ENCODE measurements around the gene TBCD. TPM values are rescaled to one million over a fixed set of nuclear protein-coding genes. Genes with fewer than 3 reads are reported as not detected.

TBCD gene
- polyA plus RNA-seq, 5 donors: 87.2 to 119 (median 109) TPM

- DNase-seq: no peak
Measured at GRCh38 chr17:82849076-82849945, 97.4 kb downstream of the TBCD start.

- DNase-seq: no peak
Measured at GRCh38 chr17:82851381-82851780, 99.5 kb downstream of the TBCD start.

GRCh38 chr17:82854226-82854625, 102.4 kb downstream of the TBCD start:
- DNase-seq: no peak

- DNase-seq: no peak
Measured at GRCh38 chr17:82856361-82856760, 104.5 kb downstream of the TBCD start.

GRCh38 chr17:82858376-82859126, 106.7 kb downstream of the TBCD start:
- no peak for DNase-seq

GRCh38 chr17:82859431-82860403, 107.9 kb downstream of the TBCD start:
- DNase-seq: no peak

- DNase-seq: no peak
Measured at GRCh38 chr17:82860606-82861392, 108.9 kb downstream of the TBCD start.

GRCh38 chr17:82861393-82861775, 109.5 kb downstream of the TBCD start:
- DNase-seq: no peak

- no peak for DNase-seq
Measured at GRCh38 chr17:82862191-82862590, 110.3 kb downstream of the TBCD start.

GRCh38 chr17:82862737-82863382, 111.0 kb downstream of the TBCD start:
- DNase-seq: no peak

GRCh38 chr17:82863383-82863940, 111.6 kb downstream of the TBCD start:
- DNase-seq: no peak

GRCh38 chr17:82863941-82864712, 112.3 kb downstream of the TBCD start:
- no peak for DNase-seq

GRCh38 chr17:82864713-82865248, 112.9 kb downstream of the TBCD start:
- no peak for DNase-seq

GRCh38 chr17:82865274-82865673, 113.4 kb downstream of the TBCD start:
- DNase-seq: no peak

- no peak for DNase-seq
Measured at GRCh38 chr17:82865774-82866395, 114.0 kb downstream of the TBCD start.

GRCh38 chr17:82866590-82867191, 114.8 kb downstream of the TBCD start:
- DNase-seq: no peak

GRCh38 chr17:82867763-82868325, 116.0 kb downstream of the TBCD start:
- DNase-seq: no peak

GRCh38 chr17:82868715-82869131, 116.9 kb downstream of the TBCD start:
- DNase-seq: no peak
